Measurements from ENCODE around the gene HAPLN3.

- TF ChIP-seq CTCF (optimal IDR thresholded peaks at IDR 0.05 in 1 of 3, IDR thresholded peaks at IDR 0.05 in 1 of 3, conservative IDR thresholded peaks at IDR 0.05 in 1 of 3; ENCODE audit: extremely low read depth in 1 of 3, insufficient read depth in 2 of 3, low read length in 3 of 3) (no peak), EZH2 (IDR thresholded peaks at IDR 0.05; ENCODE audit: low read length) (no peak)
Observed at GRCh38 chr15:88913850-88914169, 18.5 kb upstream of the HAPLN3 start.
